ENCODE results near the gene SCAMP4.
"Not testable (repeated sequence)": the region's sequence is repeated elsewhere in the genome, so short reads cannot be mapped to it uniquely, and the experiment has no call there.

SCAMP4 gene

DNA sequence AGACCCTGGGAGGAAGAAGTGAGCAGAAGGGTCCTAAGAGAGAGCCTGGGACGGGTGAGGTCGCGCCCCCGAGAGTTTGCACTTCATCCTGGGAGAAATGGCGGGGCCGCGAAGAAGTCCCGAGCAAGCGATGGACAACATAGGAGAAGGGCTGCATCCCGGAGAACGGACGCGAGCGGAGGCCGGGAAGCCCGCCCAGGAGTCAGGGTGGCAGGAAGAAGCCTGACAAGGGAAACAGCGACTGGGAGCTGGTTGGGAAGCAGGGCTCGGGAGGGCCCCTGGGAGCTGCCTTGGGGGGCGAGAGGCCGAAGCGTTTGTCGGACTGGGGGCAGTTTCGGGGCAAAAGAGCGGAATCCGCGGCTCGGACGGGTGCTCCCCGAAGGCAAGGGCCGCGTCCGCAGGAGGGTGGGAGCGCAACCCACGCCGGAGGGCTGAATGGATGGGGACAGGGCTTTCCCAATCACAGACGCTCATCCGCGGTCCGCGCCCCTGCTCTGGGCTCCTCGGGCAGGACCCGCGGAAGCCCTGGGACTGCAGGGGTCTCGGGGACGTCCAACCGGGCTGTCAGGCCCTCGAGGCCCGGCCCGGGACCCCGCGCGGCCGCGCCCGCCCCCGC is 20.4 kb upstream of the SCAMP4 start:
- peak overlapping the region; percentile 1 for H2BK5ac ChIP-seq (ENCODE audit: low read depth, low read length, poor library complexity)
- peaks cover 4% of the 10 kb centered on the region for H3K9me3 ChIP-seq (ENCODE audit: insufficient read depth, low read depth, low read length)
- peaks cover 12% of the 10 kb centered on the region for H3K79me1 ChIP-seq (ENCODE audit: low read length)
- no peak overlapping the region for H2AFZ ChIP-seq (ENCODE audit: insufficient read depth, low read length, poor library complexity)
- H3K4ac ChIP-seq (ENCODE audit: low read depth, low read length): peak overlapping the region; percentile 49
- peak overlapping the region; percentile 8 for H2BK120ac ChIP-seq (ENCODE audit: insufficient read depth, low read length, poor library complexity)
- peak overlapping the region; percentile 60 for H3K14ac ChIP-seq (ENCODE audit: low read length)
- H4K8ac ChIP-seq (ENCODE audit: low read depth, low read length): peak overlapping the region; percentile 20
- H3K27ac ChIP-seq (ENCODE audit: low read depth, low read length): peak overlapping the region; percentile 13
- H3K79me2 ChIP-seq (ENCODE audit: control insufficient read depth, insufficient read depth, low read length, poor library complexity): peaks cover 31% of the 10 kb centered on the region
- H3K4me3 ChIP-seq (ENCODE audit: low read depth, low read length): peak overlapping the region; percentile 96
- H2AK5ac ChIP-seq (ENCODE audit: low read length): peak overlapping the region; percentile 67
- peak overlapping the region; percentile 72 for H4K91ac ChIP-seq (ENCODE audit: low read depth, low read length)
- peaks cover 29 to 38% of the 10 kb centered on the region in 2 experiments for H3K4me1 ChIP-seq (ENCODE audit: control insufficient read depth in 1 of 2, insufficient read depth in 2 of 2, low read length in 2 of 2)
- no peak for DNase-seq
- H3K4me2 ChIP-seq (ENCODE audit: low read length): peak overlapping the region; percentile 99
- peaks cover 17 to 19% of the 10 kb centered on the region in 2 experiments for H3K36me3 ChIP-seq (ENCODE audit: control insufficient read depth in 1 of 2, insufficient read depth in 2 of 2, low read length in 2 of 2)
- peak overlapping the region; percentile 93 for H3K9ac ChIP-seq (ENCODE audit: low read length)
- no peak overlapping the region for H3K23ac ChIP-seq (ENCODE audit: low read length)
- WGBS (ENCODE audit: extremely low coverage, insufficient coverage, insufficient read length): no CpG with 5 or more reads among the region's 56 CpGs
- no peak overlapping the region for H4K12ac ChIP-seq (ENCODE audit: low read depth, low read length)
- peak overlapping the region; percentile 28 for H3K18ac ChIP-seq (ENCODE audit: low read length)
- no peak overlapping the region for H2BK12ac ChIP-seq (ENCODE audit: low read length)
- no peaks in the 10 kb centered on the region for H3K27me3 ChIP-seq (ENCODE audit: insufficient read depth, low read length)

- DNase-seq: peak; percentile 94 to 95
- not testable (repeated sequence) for H2BK12ac ChIP-seq (ENCODE audit: low read length); H3K9me3 ChIP-seq (ENCODE audit: insufficient read depth, low read depth, low read length); H3K27me3 ChIP-seq (ENCODE audit: insufficient read depth, low read length); H4K12ac ChIP-seq (ENCODE audit: low read depth, low read length)
- Histone ChIP-seq H3K27ac (ENCODE audit: low read depth, low read length) (peak within 1 kb of the TSS; percentile 13), H3K4me3 (ENCODE audit: low read depth, low read length) (peak within 1 kb of the TSS; percentile 96), H3K4ac (ENCODE audit: low read depth, low read length) (peak within 1 kb of the TSS; percentile 49), H2AFZ (ENCODE audit: insufficient read depth, low read length, poor library complexity) (peak within 1 kb of the TSS; percentile 15), H2AK5ac (ENCODE audit: low read length) (peak within 1 kb of the TSS; percentile 67), H3K79me2 (ENCODE audit: control insufficient read depth, insufficient read depth, low read length, poor library complexity) (peaks cover 31% of the 10 kb centered on the region), H3K79me1 (ENCODE audit: low read length) (peaks cover 12% of the 10 kb centered on the region), H2BK5ac (ENCODE audit: low read depth, low read length, poor library complexity) (peak within 1 kb of the TSS; percentile 1), H4K8ac (ENCODE audit: low read depth, low read length) (peak within 1 kb of the TSS; percentile 20), H4K91ac (ENCODE audit: low read depth, low read length) (peak within 1 kb of the TSS; percentile 72), H3K36me3 (ENCODE audit: control insufficient read depth in 1 of 2, insufficient read depth in 2 of 2, low read length in 2 of 2) (peaks cover 11 to 12% of the 10 kb centered on the region in 2 experiments), H3K14ac (ENCODE audit: low read length) (peak within 1 kb of the TSS; percentile 60), H3K4me2 (ENCODE audit: low read length) (peak within 1 kb of the TSS; percentile 99), H3K4me1 (ENCODE audit: control insufficient read depth in 1 of 2, insufficient read depth in 2 of 2, low read length in 2 of 2) (peaks cover 29 to 38% of the 10 kb centered on the region in 2 experiments), H3K23ac (ENCODE audit: low read length) (peak within 1 kb of the TSS; percentile 80), H3K9ac (ENCODE audit: low read length) (peak within 1 kb of the TSS; percentile 93), H2BK120ac (ENCODE audit: insufficient read depth, low read length, poor library complexity) (peak within 1 kb of the TSS; percentile 8), H3K18ac (ENCODE audit: low read length) (peak within 1 kb of the TSS; percentile 28)
- no CpG with 5 or more reads among the region's 46 CpGs for WGBS (ENCODE audit: extremely low coverage, insufficient coverage, insufficient read length)
These were observed 19.6 kb upstream of the SCAMP4 start, which contains the start of gene ABHD17A for GRCh38 chr19:1885398-1886119. Gene ABHD17A (minus strand): TSS chr19:1885496. CDS start chr19:1881566, 3,930 bp downstream.

DNA sequence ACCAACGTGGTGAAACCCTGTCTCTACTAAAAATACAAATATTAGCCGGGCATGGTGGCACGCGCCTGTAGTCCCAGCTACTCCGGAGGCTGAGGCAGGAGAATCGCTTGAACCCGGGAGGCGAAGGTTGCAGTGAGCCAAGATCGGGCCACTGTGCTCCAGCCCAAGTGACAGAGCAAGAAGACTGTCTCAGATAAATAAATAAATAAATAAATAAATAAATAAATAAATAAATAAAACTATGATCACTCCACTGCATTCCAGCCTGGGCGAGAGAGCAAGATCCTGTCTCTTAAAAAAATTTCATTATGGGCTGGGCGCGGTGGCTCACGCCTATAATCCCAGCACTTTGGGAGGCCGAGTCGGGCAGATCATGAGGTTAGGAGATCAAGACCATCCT is 18.8 kb upstream of the SCAMP4 start:
- not testable (repeated sequence) for H3K4me3 ChIP-seq (ENCODE audit: low read depth, low read length); H3K14ac ChIP-seq (ENCODE audit: low read length); H3K18ac ChIP-seq (ENCODE audit: low read length); H2AFZ ChIP-seq (ENCODE audit: insufficient read depth, low read length, poor library complexity); H4K12ac ChIP-seq (ENCODE audit: low read depth, low read length); H3K4me2 ChIP-seq (ENCODE audit: low read length); H4K91ac ChIP-seq (ENCODE audit: low read depth, low read length); H2AK5ac ChIP-seq (ENCODE audit: low read length); H3K36me3 ChIP-seq (ENCODE audit: control insufficient read depth in 1 of 2, insufficient read depth in 2 of 2, low read length in 2 of 2); DNase-seq; H2BK12ac ChIP-seq (ENCODE audit: low read length); H3K23ac ChIP-seq (ENCODE audit: low read length); H3K27ac ChIP-seq (ENCODE audit: low read depth, low read length); H3K27me3 ChIP-seq (ENCODE audit: insufficient read depth, low read length); H4K8ac ChIP-seq (ENCODE audit: low read depth, low read length); H3K4ac ChIP-seq (ENCODE audit: low read depth, low read length); H3K9me3 ChIP-seq (ENCODE audit: insufficient read depth, low read depth, low read length); H2BK5ac ChIP-seq (ENCODE audit: low read depth, low read length, poor library complexity); H2BK120ac ChIP-seq (ENCODE audit: insufficient read depth, low read length, poor library complexity); H3K9ac ChIP-seq (ENCODE audit: low read length)
- peaks cover 29 to 38% of the 10 kb centered on the region in 2 experiments for H3K4me1 ChIP-seq (ENCODE audit: control insufficient read depth in 1 of 2, insufficient read depth in 2 of 2, low read length in 2 of 2)
- WGBS (ENCODE audit: extremely low coverage, insufficient coverage, insufficient read length): no CpG with 5 or more reads among the region's 15 CpGs
- peaks cover 12% of the 10 kb centered on the region for H3K79me1 ChIP-seq (ENCODE audit: low read length)
- H3K79me2 ChIP-seq (ENCODE audit: control insufficient read depth, insufficient read depth, low read length, poor library complexity): peaks cover 31% of the 10 kb centered on the region

GRCh38 chr19:1888385-1888784 is 16.8 kb upstream of the SCAMP4 start:
- WGBS (ENCODE audit: extremely low coverage, insufficient coverage, insufficient read length): no CpG with 5 or more reads among the region's 5 CpGs
- H3K27ac ChIP-seq (ENCODE audit: low read depth, low read length): no peak overlapping the region
- H4K91ac ChIP-seq (ENCODE audit: low read depth, low read length): peak overlapping the region; percentile 46
- peaks cover 17 to 22% of the 10 kb centered on the region in 2 experiments for H3K4me1 ChIP-seq (ENCODE audit: control insufficient read depth in 1 of 2, insufficient read depth in 2 of 2, low read length in 2 of 2)
- peaks cover 17% of the 10 kb centered on the region for H3K79me2 ChIP-seq (ENCODE audit: control insufficient read depth, insufficient read depth, low read length, poor library complexity)
- no peak overlapping the region for H3K9ac ChIP-seq (ENCODE audit: low read length)
- H2AK5ac ChIP-seq (ENCODE audit: low read length): no peak overlapping the region
- H3K18ac ChIP-seq (ENCODE audit: low read length): no peak overlapping the region
- no peak overlapping the region for H3K4ac ChIP-seq (ENCODE audit: low read depth, low read length)
- H3K4me3 ChIP-seq (ENCODE audit: low read depth, low read length): no peak overlapping the region
- H3K36me3 ChIP-seq (ENCODE audit: control insufficient read depth in 1 of 2, insufficient read depth in 2 of 2, low read length in 2 of 2): peaks cover 0 to under 1% of the 10 kb centered on the region in 2 experiments
- peak overlapping the region; percentile 9 for H2BK12ac ChIP-seq (ENCODE audit: low read length)
- H3K4me2 ChIP-seq (ENCODE audit: low read length): no peak overlapping the region
- H3K79me1 ChIP-seq (ENCODE audit: low read length): peaks cover 12% of the 10 kb centered on the region
- peaks cover 4% of the 10 kb centered on the region for H3K9me3 ChIP-seq (ENCODE audit: insufficient read depth, low read depth, low read length)
- peak overlapping the region; percentile 29 for H2BK5ac ChIP-seq (ENCODE audit: low read depth, low read length, poor library complexity)
- no peak overlapping the region for H3K23ac ChIP-seq (ENCODE audit: low read length)
- H2AFZ ChIP-seq (ENCODE audit: insufficient read depth, low read length, poor library complexity): no peak overlapping the region
- no peaks in the 10 kb centered on the region for H3K27me3 ChIP-seq (ENCODE audit: insufficient read depth, low read length)
- H3K14ac ChIP-seq (ENCODE audit: low read length): no peak overlapping the region
- H2BK120ac ChIP-seq (ENCODE audit: insufficient read depth, low read length, poor library complexity): no peak overlapping the region
- no peak overlapping the region for H4K12ac ChIP-seq (ENCODE audit: low read depth, low read length)
- DNase-seq: no peak
- no peak overlapping the region for H4K8ac ChIP-seq (ENCODE audit: low read depth, low read length)

Data from trophoblast cell (in vitro differentiated cells and primary cell).